Naive B cell (primary cell): ENCODE data around the gene ITSN2. TPM values are rescaled to one million over a fixed set of nuclear protein-coding genes. Genes with fewer than 3 reads are reported as not detected.
"Not testable (repeated sequence)": the region's sequence is repeated elsewhere in the genome, so short reads cannot be mapped to it uniquely, and the experiment has no call there.

ENCODE experiments used
- ATAC-seq, 2 donors: fragments of 150-1000 bp; cut with Tn5 transposase; 2 replicates each; pipeline ENCODE4 v1.10.0; 2021; ENCODE audit warnings: low read depth in 2 of 2, mild to moderate bottlenecking in 2 of 2, moderate library complexity in 2 of 2
- DNase-seq: peaks from one replicate; pipeline ENCODE4 v3.0.0; 2022
- H3K27ac Mint-ChIP-seq, 6 donors: one replicate each; pipeline ENCODE4 v1.8.0; 2020 to 2022; ENCODE audit warnings: mild to moderate bottlenecking in 6 of 6, mixed read lengths in 6 of 6, moderate library complexity in 5 of 6, inconsistent platforms in 2 of 6
- H3K27me3 Mint-ChIP-seq, 3 donors: one replicate each; pipeline ENCODE4 v1.8.0; 2021 to 2022; ENCODE audit warnings: mixed read lengths in 3 of 3, mild to moderate bottlenecking in 1 of 3
- H3K36me3 Mint-ChIP-seq, 2 donors: one replicate each; pipeline ENCODE4 v1.8.0; 2020 to 2022; ENCODE audit warnings: mixed read lengths in 2 of 2, inconsistent platforms in 1 of 2, mild to moderate bottlenecking in 1 of 2
- H3K4me1 Mint-ChIP-seq, 3 donors: one replicate each; pipeline ENCODE4 v1.8.0; 2020 to 2022; ENCODE audit warnings: mixed read lengths in 3 of 3, inconsistent platforms in 1 of 3, mild to moderate bottlenecking in 1 of 3, moderate library complexity in 1 of 3
- H3K4me3 Mint-ChIP-seq, 8 donors: one replicate each; pipeline ENCODE4 v1.8.0; 2020 to 2022; ENCODE audit warnings: mild to moderate bottlenecking in 8 of 8, mixed read lengths in 8 of 8, moderate library complexity in 8 of 8, inconsistent platforms in 2 of 8
- H3K9me3 Mint-ChIP-seq, 7 donors: one replicate each; pipeline ENCODE4 v1.8.0; 2020 to 2022; ENCODE audit warnings: mixed read lengths in 7 of 7, mild to moderate bottlenecking in 5 of 7, inconsistent platforms in 2 of 7, moderate library complexity in 1 of 7
- polyA plus RNA-seq, 6 donors: library from polyadenylated mRNA; unstranded; fragments of 300-500 nt; fragmentation: Illumina TruSeq; gene quantifications; one replicate each; pipeline ENCODE4 v1.2.3, GENCODE V29; 2021; ENCODE audit warnings: low read depth in 6 of 6

ITSN2 gene
- polyA plus RNA-seq, 6 donors from 2014 or later = 57.8 to 163 (median 113) TPM

GRCh38 chr2:24206714-24207113, 153.6 kb downstream of the ITSN2 start:
- peaks cover 0 to 9% (median 4%) of the 10 kb centered on the region in 3 donors for H3K4me1 Mint-ChIP-seq
- peaks cover 54 to 73% of the 10 kb centered on the region in 2 donors for H3K36me3 Mint-ChIP-seq
- ATAC-seq = no peak
- H3K27me3 Mint-ChIP-seq = no peaks in the 10 kb centered on the region
- no peak overlapping the region for H3K4me3 Mint-ChIP-seq
- H3K9me3 Mint-ChIP-seq = no peaks in the 10 kb centered on the region
- no peak for DNase-seq
- H3K27ac Mint-ChIP-seq = peak overlapping the region in 3 of 6 donors; percentile 74 to 94 (median 80)

GRCh38 chr2:24206242-24206641, 154.1 kb downstream of the ITSN2 start:
- Mint-ChIP-seq H3K4me3 (no peak overlapping the region), H3K36me3 (peaks cover 54 to 69% of the 10 kb centered on the region in 2 donors), H3K4me1 (peaks cover 0 to 9% (median 4%) of the 10 kb centered on the region in 3 donors), H3K27me3 (no peaks in the 10 kb centered on the region), H3K27ac (peak overlapping the region in 2 of 6 donors; percentile 74 to 80), H3K9me3 (no peaks in the 10 kb centered on the region)
- no peak for DNase-seq
- no peak for ATAC-seq

DNA sequence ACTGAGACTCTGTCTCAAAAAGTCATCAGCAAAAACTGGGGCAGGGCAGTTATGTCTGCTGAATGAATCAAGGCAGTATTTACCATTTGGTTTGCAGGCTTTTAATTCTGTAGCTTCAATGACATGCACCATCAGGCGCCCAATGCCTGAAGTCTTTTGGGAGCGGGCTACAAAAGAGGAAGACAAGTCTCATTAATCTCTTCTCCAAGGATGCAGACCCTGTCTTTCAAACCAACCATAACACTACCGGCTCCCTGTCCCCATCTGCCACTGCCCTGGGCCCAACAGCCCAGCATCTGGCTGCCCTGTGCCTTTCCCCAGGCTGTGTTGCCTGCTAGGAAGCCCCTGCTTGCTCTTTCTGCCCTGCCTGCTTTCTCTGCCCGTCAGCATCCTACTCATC, 155.2 kb downstream of the ITSN2 start:
- Mint-ChIP-seq H3K27me3 (no peaks in the 10 kb centered on the region), H3K36me3 (peaks cover 49 to 67% of the 10 kb centered on the region in 2 donors)

GRCh38 chr2:24204505-24204904, 155.8 kb downstream of the ITSN2 start:
- peaks cover 47 to 65% of the 10 kb centered on the region in 2 donors for H3K36me3 Mint-ChIP-seq

More for the DNA sequence above, 155.2 kb downstream of the ITSN2 start:
- peak overlapping the region in 1 of 8 donors; percentile 44 for H3K4me3 Mint-ChIP-seq
- H3K9me3 Mint-ChIP-seq = no peaks in the 10 kb centered on the region
- peak overlapping the region in 1 of 6 donors; percentile 16 for H3K27ac Mint-ChIP-seq
- ATAC-seq = no peak
- DNase-seq = no peak
- peaks cover 0 to 9% (median 4%) of the 10 kb centered on the region in 3 donors for H3K4me1 Mint-ChIP-seq

GRCh38 chr2:24203787-24204150, 156.6 kb downstream of the ITSN2 start:
- peak overlapping the region in 1 of 6 donors; percentile 1 for H3K27ac Mint-ChIP-seq
- no peak overlapping the region for H3K4me3 Mint-ChIP-seq
- peaks cover 41 to 57% of the 10 kb centered on the region in 2 donors for H3K36me3 Mint-ChIP-seq

More at GRCh38 chr2:24204505-24204904, 155.8 kb downstream of the ITSN2 start:
- H3K9me3 Mint-ChIP-seq = no peaks in the 10 kb centered on the region
- H3K4me1 Mint-ChIP-seq = peaks cover 0 to 9% (median 4%) of the 10 kb centered on the region in 3 donors
- ATAC-seq = no peak
- H3K27ac Mint-ChIP-seq = no peak overlapping the region
- H3K4me3 Mint-ChIP-seq = no peak overlapping the region
- no peak for DNase-seq
- H3K27me3 Mint-ChIP-seq = no peaks in the 10 kb centered on the region

GRCh38 chr2:24203029-24203786, 157.1 kb downstream of the ITSN2 start:
- ATAC-seq = no peak
- H3K4me3 Mint-ChIP-seq = no peak overlapping the region
- peaks cover 0 to 7% (median 0%) of the 10 kb centered on the region in 7 donors for H3K9me3 Mint-ChIP-seq
- H3K27me3 Mint-ChIP-seq = no peaks in the 10 kb centered on the region
- no peak for DNase-seq
- H3K4me1 Mint-ChIP-seq = peaks cover 0 to 4% (median 4%) of the 10 kb centered on the region in 3 donors
- H3K36me3 Mint-ChIP-seq = peaks cover 35 to 52% of the 10 kb centered on the region in 2 donors
- peak overlapping the region in 1 of 6 donors; percentile 26 for H3K27ac Mint-ChIP-seq

More at GRCh38 chr2:24203787-24204150, 156.6 kb downstream of the ITSN2 start:
- Mint-ChIP-seq H3K4me1 (peaks cover 0 to 5% (median 4%) of the 10 kb centered on the region in 3 donors), H3K9me3 (peaks cover 0 to 6% (median 0%) of the 10 kb centered on the region in 7 donors), H3K27me3 (no peaks in the 10 kb centered on the region)
- ATAC-seq = no peak
- no peak for DNase-seq

- H3K27ac Mint-ChIP-seq = peak overlapping the region in 1 of 6 donors; percentile 29
These were observed 159.5 kb downstream of the ITSN2 start for GRCh38 chr2:24200799-24201198.

DNA sequence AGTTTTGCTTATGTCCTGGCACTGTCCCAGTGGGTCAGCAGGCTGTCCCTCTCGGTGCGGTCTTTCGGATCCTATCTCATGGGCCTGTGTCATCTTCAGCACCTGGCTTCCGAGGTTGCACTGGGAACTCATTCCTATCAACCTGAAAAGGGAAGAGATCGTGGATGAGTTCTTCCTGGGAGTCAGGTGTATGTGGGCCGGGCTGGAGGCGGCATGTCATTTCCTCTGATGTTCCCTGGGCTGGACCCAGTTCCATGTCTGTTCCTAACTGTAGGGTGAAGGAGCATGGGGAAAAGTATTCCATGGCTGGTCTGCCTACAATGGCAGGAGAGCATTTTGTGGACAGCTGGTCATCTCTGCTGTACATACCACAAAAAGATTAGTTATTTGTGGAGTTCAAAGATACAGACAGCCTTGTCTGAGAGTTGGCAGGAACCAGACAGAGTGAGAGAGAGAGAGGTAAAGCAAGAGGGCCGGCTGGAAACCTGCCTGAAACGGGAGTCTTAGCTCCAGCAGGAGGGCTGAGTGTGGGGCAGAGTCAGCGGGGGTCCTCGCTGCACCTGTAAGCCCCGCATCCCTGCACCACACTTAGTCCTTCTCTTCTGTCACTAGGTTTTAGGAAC, 160.3 kb downstream of the ITSN2 start:
- peak overlapping the region in 1 of 6 donors; percentile 39 for H3K27ac Mint-ChIP-seq
- ATAC-seq (no peak), DNase-seq (no peak)
- H3K4me1 Mint-ChIP-seq = no peaks in the 10 kb centered on the region
- H3K9me3 Mint-ChIP-seq = peaks cover 5 to 15% (median 9%) of the 10 kb centered on the region in 7 donors
- peaks cover 20 to 23% of the 10 kb centered on the region in 2 donors for H3K36me3 Mint-ChIP-seq
- no peak overlapping the region for H3K4me3 Mint-ChIP-seq
- no peaks in the 10 kb centered on the region for H3K27me3 Mint-ChIP-seq

More at GRCh38 chr2:24200799-24201198, 159.5 kb downstream of the ITSN2 start:
- no peaks in the 10 kb centered on the region for H3K4me1 Mint-ChIP-seq
- peaks cover 28 to 30% of the 10 kb centered on the region in 2 donors for H3K36me3 Mint-ChIP-seq
- DNase-seq = no peak
- H3K9me3 Mint-ChIP-seq = peaks cover 3 to 15% (median 8%) of the 10 kb centered on the region in 7 donors
- H3K4me3 Mint-ChIP-seq = no peak overlapping the region
- no peaks in the 10 kb centered on the region for H3K27me3 Mint-ChIP-seq
- ATAC-seq = no peak

- ATAC-seq, H3K27me3 Mint-ChIP-seq, H3K27ac Mint-ChIP-seq, DNase-seq, H3K36me3 Mint-ChIP-seq, H3K4me1 Mint-ChIP-seq, H3K4me3 Mint-ChIP-seq: not testable (repeated sequence)
- H3K9me3 Mint-ChIP-seq = peaks cover 5 to 17% (median 14%) of the 10 kb centered on the region in 7 donors
These were observed 163.1 kb downstream of the ITSN2 start for GRCh38 chr2:24197213-24197612.

- Mint-ChIP-seq H3K9me3 (peaks cover 5 to 14% (median 12%) of the 10 kb centered on the region in 7 donors), H3K27ac (peak overlapping the region in 1 of 6 donors; percentile 17), H3K4me1 (no peaks in the 10 kb centered on the region), H3K27me3 (no peaks in the 10 kb centered on the region), H3K36me3 (peaks cover 7 to 12% of the 10 kb centered on the region in 2 donors), H3K4me3 (no peak overlapping the region)
- no peak for ATAC-seq
- no peak for DNase-seq
These were observed 168.5 kb downstream of the ITSN2 start for GRCh38 chr2:24191848-24192247.

DNA sequence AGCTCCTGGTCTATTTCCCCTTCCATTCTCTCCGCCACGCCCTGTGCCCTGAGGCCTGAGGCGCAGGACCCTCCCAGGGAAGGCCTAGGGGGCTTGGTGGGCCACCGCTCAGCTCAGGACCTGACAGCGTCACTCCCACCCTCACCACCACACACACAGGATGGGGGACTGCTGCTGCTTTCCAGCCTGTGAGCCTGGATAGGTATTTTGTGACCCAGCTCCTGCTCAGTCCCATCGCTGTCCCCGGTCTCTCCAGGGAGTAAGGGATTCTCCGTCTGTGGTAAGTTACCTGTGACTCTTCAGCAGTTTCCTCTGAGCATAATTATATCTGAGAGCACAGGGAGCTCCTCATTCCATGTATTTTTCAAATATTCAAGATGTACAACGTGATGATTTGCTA, 169.2 kb downstream of the ITSN2 start:
- ATAC-seq = no peak
- Mint-ChIP-seq H3K9me3 (peaks cover under 1 to 8% (median 6%) of the 10 kb centered on the region in 7 donors), H3K27ac (no peak overlapping the region), H3K4me3 (no peak overlapping the region), H3K4me1 (no peaks in the 10 kb centered on the region), H3K36me3 (peaks cover 7 to 12% of the 10 kb centered on the region in 2 donors), H3K27me3 (no peaks in the 10 kb centered on the region)
- no peak for DNase-seq

DNA sequence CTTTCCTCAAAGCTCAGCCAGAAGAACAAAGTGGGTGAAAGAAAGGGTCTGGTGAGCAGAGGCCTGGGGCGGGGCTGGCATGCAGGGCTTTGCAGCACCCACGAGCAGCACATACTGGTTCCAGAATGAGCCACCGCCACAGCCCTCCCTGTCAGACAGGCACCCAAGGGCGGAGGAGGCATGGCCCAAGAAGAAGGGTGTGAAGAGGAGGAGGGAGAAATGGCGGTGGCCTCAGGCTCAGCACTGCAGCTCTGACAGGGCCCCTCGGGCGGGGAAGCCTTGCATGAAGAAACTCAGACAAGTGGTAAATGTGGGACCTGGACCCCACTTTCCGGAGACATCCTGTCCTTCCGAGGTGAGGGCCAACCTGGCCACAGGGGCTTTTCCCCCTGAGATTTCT, 169.8 kb downstream of the ITSN2 start:
- Mint-ChIP-seq H3K27ac (peak overlapping the region in 1 of 6 donors; percentile 20), H3K4me3 (no peak overlapping the region), H3K9me3 (peaks cover 0 to 8% (median 6%) of the 10 kb centered on the region in 7 donors), H3K36me3 (peaks cover 7 to 12% of the 10 kb centered on the region in 2 donors), H3K27me3 (no peaks in the 10 kb centered on the region), H3K4me1 (no peaks in the 10 kb centered on the region)
- ATAC-seq (no peak), DNase-seq (no peak)

GRCh38 chr2:24189551-24189950, 170.8 kb downstream of the ITSN2 start:
- Mint-ChIP-seq H3K4me1 (no peaks in the 10 kb centered on the region), H3K27me3 (no peaks in the 10 kb centered on the region), H3K4me3 (no peak overlapping the region), H3K36me3 (peaks cover 7 to 12% of the 10 kb centered on the region in 2 donors), H3K27ac (no peak overlapping the region), H3K9me3 (peaks cover 0 to 8% (median 4%) of the 10 kb centered on the region in 7 donors)
- no peak for ATAC-seq
- no peak for DNase-seq
